H1 (cell line): ENCODE measurements around the gene TOP1. TPM values are rescaled to one million over a fixed set of nuclear protein-coding genes. Genes with fewer than 3 reads are reported as not detected.

Source experiments
- CTCF ChIA-PET: fragments of 300-600 bp; sonication (Branson Sonifier 250); formaldehyde crosslinking; loops from one replicate; lab custom pipeline; 2021; ENCODE audit not compliant: partially characterized antibody; lab: Charles Lee
- POLR2A ChIA-PET: fragments of 300-600 bp; sonication (Branson Sonifier 250); formaldehyde crosslinking; loops from one replicate; lab custom pipeline; 2021; ENCODE audit warnings: inconsistent platforms; ENCODE audit not compliant: partially characterized antibody; lab: Charles Lee
- DNase-seq, 2 experiments: peaks; one replicate each; pipeline versions ENCODE4 v3.0.0 to v3.0.0-alpha.2; 2010 to 2022; ENCODE audit warnings: low spot score in 2 of 2, low read depth in 1 of 2, mixed read lengths in 1 of 2
- FAIRE-seq: peaks from 2 replicates; lab custom pipeline; 2011; peaks lifted over from hg19 to GRCh38; lab: Jason Lieb, UNC
- H2AFZ ChIP-seq: 2 replicates; pipeline ENCODE4 v1.8.1; 2012; ENCODE audit warnings: low read length, inconsistent platforms
- H2AK5ac ChIP-seq: 2 replicates; pipeline ENCODE4 v1.6.1; 2013; ENCODE audit warnings: low read depth, low read length
- H2BK120ac ChIP-seq: replicated peaks from 2 replicates; pipeline ENCODE3; 2013; ENCODE audit warnings: low read depth, low read length, inconsistent platforms
- H2BK12ac ChIP-seq: 2 replicates; pipeline ENCODE4 v1.6.1; 2013; ENCODE audit warnings: low read depth, low read length
- H2BK15ac ChIP-seq: 2 replicates; pipeline ENCODE4 v1.6.1; 2013; ENCODE audit warnings: low read length
- H2BK20ac ChIP-seq: 2 replicates; pipeline ENCODE4 v1.6.1; 2013; ENCODE audit warnings: low read length
- H2BK5ac ChIP-seq: 2 replicates; pipeline ENCODE4 v1.6.1; 2013; ENCODE audit warnings: low read depth, low read length
- H3K14ac ChIP-seq: 2 replicates; pipeline ENCODE4 v1.6.1; 2013; ENCODE audit warnings: inconsistent platforms; ENCODE audit not compliant: insufficient read length
- H3K18ac ChIP-seq: 2 replicates; pipeline ENCODE4 v1.6.1; 2013; ENCODE audit warnings: low read length; ENCODE audit errors: extremely low read depth
- H3K23ac ChIP-seq: 2 replicates; pipeline ENCODE4 v1.6.1; 2013; ENCODE audit warnings: inconsistent platforms; ENCODE audit not compliant: insufficient read length
- H3K23me2 ChIP-seq: 2 replicates; pipeline ENCODE4 v1.6.1; 2013; ENCODE audit warnings: low read depth, low read length
- H3K27ac ChIP-seq: 2 replicates; pipeline ENCODE4 v1.6.1; 2011; ENCODE audit warnings: low read depth, low read length, inconsistent platforms
- H3K27me3 ChIP-seq, 4 experiments: replicated peaks in 1 of 4; 1 replicate in 1 of 4; 2 replicates in 3 of 4; pipeline versions ENCODE4 v1.6.1 to v1.8.1; 2011 to 2013; ENCODE audit warnings: low read length in 3 of 4, mild to moderate bottlenecking in 3 of 4, inconsistent platforms in 2 of 4, mixed read lengths in 2 of 4, moderate library complexity in 1 of 4; ENCODE audit not compliant: control insufficient read depth in 3 of 4, insufficient read depth in 3 of 4; ENCODE audit errors: extremely low read depth in 1 of 4
- H3K36me3 ChIP-seq, 4 experiments: 2 replicates each; pipeline versions ENCODE4 v1.6.1 to v1.8.1; 2011 to 2013; ENCODE audit warnings: mild to moderate bottlenecking in 4 of 4, low read length in 3 of 4, moderate library complexity in 2 of 4, control low read depth in 1 of 4, inconsistent platforms in 1 of 4; ENCODE audit not compliant: insufficient read depth in 4 of 4, control insufficient read depth in 2 of 4
- H3K4ac ChIP-seq: replicated peaks from 2 replicates; pipeline ENCODE3; 2013; ENCODE audit warnings: low read length, low read depth, mixed read lengths, inconsistent platforms; ENCODE audit not compliant: insufficient read length
- H3K4me1 ChIP-seq, 4 experiments: replicated peaks in 1 of 4; 1 replicate in 1 of 4; 2 replicates in 3 of 4; pipeline versions ENCODE4 v1.6.1 to v1.8.1; 2011 to 2013; ENCODE audit warnings: low read length in 3 of 4, inconsistent platforms in 2 of 4, mixed read lengths in 1 of 4; ENCODE audit not compliant: insufficient read depth in 4 of 4, control insufficient read depth in 3 of 4
- H3K4me2 ChIP-seq, 2 experiments: 2 replicates each; pipeline versions ENCODE4 v1.6.1 to v1.8.1; 2011 to 2013; ENCODE audit warnings: low read depth in 2 of 2, low read length in 2 of 2, control low read depth in 1 of 2, inconsistent platforms in 1 of 2, mild to moderate bottlenecking in 1 of 2; ENCODE audit not compliant: insufficient read depth in 1 of 2
- H3K4me3 ChIP-seq, 4 experiments: fragments of 200-600, 300-600 bp in 1 of 4; sonication (generic), shearing (Covaris generic), sonication (Bioruptor Twin) in 1 of 4; 2 replicates each; pipeline versions ENCODE4 v1.5.1 to v1.8.1; 2011 to 2016; ENCODE audit warnings: low read length in 4 of 4, low read depth in 3 of 4, control low read depth in 2 of 4, inconsistent platforms in 2 of 4, mild to moderate bottlenecking in 2 of 4, mixed read lengths in 1 of 4, moderate library complexity in 1 of 4; ENCODE audit not compliant: insufficient read depth in 2 of 4; ENCODE audit errors: extremely low read depth in 1 of 4
- H3K56ac ChIP-seq: replicated peaks from 2 replicates; pipeline ENCODE3; 2013; ENCODE audit warnings: low read depth, mild to moderate bottlenecking, mixed read lengths, low read length, inconsistent platforms; ENCODE audit not compliant: insufficient read length
- H3K79me1 ChIP-seq: 2 replicates; pipeline ENCODE4 v1.6.1; 2013; ENCODE audit warnings: low read depth, low read length, control low read depth
- H3K79me2 ChIP-seq, 2 experiments: 2 replicates each; pipeline versions ENCODE4 v1.6.1 to v1.8.1; 2012 to 2013; ENCODE audit warnings: low read length in 2 of 2, mild to moderate bottlenecking in 2 of 2, inconsistent platforms in 1 of 2; ENCODE audit not compliant: insufficient read depth in 2 of 2, control insufficient read depth in 1 of 2
- H3K9ac ChIP-seq, 4 experiments: replicated peaks in 1 of 4; 1 replicate in 1 of 4; 2 replicates in 3 of 4; pipeline versions ENCODE4 v1.6.1 to v1.8.1; 2011 to 2013; ENCODE audit warnings: low read depth in 3 of 4, low read length in 3 of 4, control low read depth in 2 of 4, mild to moderate bottlenecking in 2 of 4, moderate library complexity in 2 of 4, inconsistent platforms in 1 of 4; ENCODE audit errors: extremely low read depth in 1 of 4
- H3K9me3 ChIP-seq, 2 experiments: 2 replicates each; pipeline versions ENCODE4 v1.6.1 to v1.8.1; 2012 to 2013; ENCODE audit warnings: mild to moderate bottlenecking in 2 of 2, moderate library complexity in 2 of 2, control low read depth in 1 of 2, inconsistent platforms in 1 of 2, low read depth in 1 of 2, low read length in 1 of 2, mixed read lengths in 1 of 2; ENCODE audit not compliant: insufficient read depth in 2 of 2
- H4K20me1 ChIP-seq, 2 experiments: replicated peaks in 1 of 2; 2 replicates each; pipeline versions ENCODE3 to v1.8.1; 2011 to 2013; ENCODE audit warnings: inconsistent platforms in 2 of 2, low read length in 2 of 2, mild to moderate bottlenecking in 1 of 2; ENCODE audit not compliant: insufficient read depth in 2 of 2, control insufficient read depth in 1 of 2
- H4K5ac ChIP-seq: 2 replicates; pipeline ENCODE4 v1.6.1; 2013; ENCODE audit warnings: low read length, low read depth, mixed read lengths, inconsistent platforms; ENCODE audit not compliant: insufficient read length
- H4K8ac ChIP-seq: 2 replicates; pipeline ENCODE4 v1.8.0; 2013; ENCODE audit warnings: mild to moderate bottlenecking, moderate library complexity, low read length, inconsistent platforms; ENCODE audit not compliant: insufficient read depth; ENCODE audit errors: extremely low read depth
- H4K91ac ChIP-seq: replicated peaks from 2 replicates; pipeline ENCODE3; 2013; ENCODE audit warnings: low read length, mixed read lengths, inconsistent platforms; ENCODE audit not compliant: insufficient read length
- ATF2 ChIP-seq: IDR thresholded peaks from 2 replicates; pipeline ENCODE4 v1.6.1; 2012; ENCODE audit warnings: low read length, inconsistent platforms
- BCL11A ChIP-seq, 2 experiments: IDR thresholded peaks; one replicate each; pipeline ENCODE4 v1.6.1; 2011; ENCODE audit warnings: low read depth in 2 of 2, low read length in 2 of 2, mild to moderate bottlenecking in 2 of 2
- HDAC6 ChIP-seq: IDR thresholded peaks from one replicate; pipeline ENCODE4 v1.7.1; 2012; ENCODE audit warnings: low read depth, mild to moderate bottlenecking, inconsistent platforms, low read length, moderate library complexity
- NRF1 ChIP-seq: IDR thresholded peaks from 2 replicates; pipeline ENCODE4 v1.6.1; 2011; ENCODE audit warnings: mild to moderate bottlenecking, low read depth, low read length, improper control_type of control experiment
- RAD21 ChIP-seq, 2 experiments: IDR thresholded peaks in 1 of 2; conservative IDR thresholded peaks in 1 of 2; 2 replicates each; pipeline ENCODE4 v1.6.1; 2011; ENCODE audit warnings: low read depth in 2 of 2, low read length in 2 of 2, improper control_type of control experiment in 1 of 2, inconsistent platforms in 1 of 2, mild to moderate bottlenecking in 1 of 2, moderate library complexity in 1 of 2
- RFX5 ChIP-seq: IDR thresholded peaks from 2 replicates; pipeline ENCODE4 v1.6.1; 2011; ENCODE audit warnings: low read depth, low read length, improper control_type of control experiment, borderline replicate concordance
- WGBS, 2 experiments: shearing (Covaris generic) in 1 of 2; methylation state at CpG; one replicate each; pipeline versions ENCODE4 v1.1.6 to v1.1.7; 2013 to 2015; ENCODE audit warnings: low lambda C conversion rate in 2 of 2, mixed read lengths in 2 of 2, inconsistent platforms in 1 of 2, low coverage in 1 of 2, missing lambda C conversion rate in 1 of 2; ENCODE audit not compliant: insufficient replicate concordance in 2 of 2, insufficient coverage in 1 of 2, insufficient read length in 1 of 2; ENCODE audit errors: extremely low coverage in 1 of 2, missing lambda C conversion rate in 1 of 2; 5-methylcytosine and 5-hydroxymethylcytosine counted together
- polyA plus RNA-seq, 7 experiments: library from polyadenylated mRNA; depleted of rRNA in 3 of 7; stranded (reverse) in 5 of 7; unstranded in 2 of 7; fragments of >200 nt in 5 of 7; fragments of 200-250 nt in 2 of 7; gene quantifications; 1 replicate in 5 of 7; 2 replicates in 1 of 7; 4 replicates in 1 of 7; pipeline versions ENCODE4 v1.2.1 to v1.2.3, GENCODE V29; 2011 to 2013; ENCODE audit warnings: missing spikeins in 2 of 7, mixed read lengths in 2 of 7
- total RNA-seq: library from RNA; stranded (reverse); fragmentation: NEBNext Ultra II Directional; extraction: Animal tissue kit (Norgen Biotek cat#: 25700); gene quantifications from 2 replicates; pipeline ENCODE4 v1.2.1, GENCODE V29; 2021
- TF ChIP-seq, protein P1 (sequence below), 3 experiments: IDR thresholded peaks; 1 replicate in 2 of 3; 2 replicates in 1 of 3; pipeline versions ENCODE4 v1.5.1 to v1.6.1; 2011; ENCODE audit warnings: low read length in 3 of 3, mild to moderate bottlenecking in 3 of 3, inconsistent platforms in 2 of 3, low read depth in 1 of 3, moderate library complexity in 1 of 3; ENCODE audit not compliant: insufficient read depth in 1 of 3; ENCODE audit errors: control extremely low read depth in 1 of 3

TOP1 gene
- total and polyA plus RNA-seq, 2 of the 8 experiments (the other 6 are each of a cell fraction or from before 2014, with no cell fraction given) = 7.4 to 108 TPM

DNA sequence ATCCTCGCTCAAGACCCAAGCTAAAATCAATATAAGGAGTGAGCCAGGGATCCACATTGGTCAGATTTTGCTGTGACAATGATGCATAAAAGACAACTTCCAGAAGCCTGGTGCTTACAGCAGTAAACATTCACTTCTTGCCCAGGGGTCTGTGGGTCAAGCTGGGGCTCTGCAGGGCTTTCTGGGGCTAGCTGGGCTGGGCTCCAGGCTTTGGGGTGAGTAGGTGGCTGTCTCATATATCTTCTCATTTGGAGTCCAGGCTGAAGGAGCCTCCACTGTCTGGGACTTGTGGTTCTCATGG is 25.8 kb upstream of the TOP1 start:
- H3K9me3 ChIP-seq = no peaks in the 10 kb centered on the region
- H3K56ac ChIP-seq = no peak overlapping the region
- peaks cover 0 to 8% (median 1%) of the 10 kb centered on the region in 4 experiments; a peak in 3 of 7 replicates for H3K4me1 ChIP-seq
- H2BK120ac ChIP-seq = no peak overlapping the region
- H3K36me3 ChIP-seq = no peaks in the 10 kb centered on the region
- no peak overlapping the region for H3K18ac ChIP-seq
- H2BK20ac ChIP-seq = no peak overlapping the region
- 93% methylated on average over 1 of the region's 1 CpG; no CpG with 5 or more reads in 1 of the 2 experiments for WGBS, 2 experiments
- peak overlapping the region in 1 of 2 experiments; percentile 8; a peak in 1 of 4 replicates for H3K4me2 ChIP-seq
- no peak overlapping the region for H2AK5ac ChIP-seq
- H3K23me2 ChIP-seq = no peaks in the 10 kb centered on the region
- ChIA-PET CTCF (interaction anchor here (1.6 to 1.8 kb wide), 2 partner anchors 12 to 34 kb away, joined by 6 to 7 read pairs; no protein-coding TSS in a partner anchor), POLR2A (no interaction called here)
- H3K4ac ChIP-seq = no peak overlapping the region
- FAIRE-seq (no peak), DNase-seq (no peak)
- H3K79me1 ChIP-seq = no peaks in the 10 kb centered on the region
- 0 out of 2 replicates have a peak overlapping the region, but pooled peaks have one; percentile 17 for H2AFZ ChIP-seq
- no peak overlapping the region for H4K91ac ChIP-seq
- H3K79me2 ChIP-seq = no peaks in the 10 kb centered on the region
- no peak overlapping the region for H3K27ac ChIP-seq
- 0 out of 2 replicates have a peak overlapping the region, but pooled peaks have one; percentile 16 for H2BK5ac ChIP-seq
- H4K20me1 ChIP-seq = no peaks in the 10 kb centered on the region
- TF ChIP-seq BCL11A (IDR thresholded peaks at IDR 0.05; ENCODE audit: low read depth in 2 of 2, low read length in 2 of 2) = no peak
- no peak for TF ChIP-seq ATF2
- no peak for TF ChIP-seq RFX5
- TF ChIP-seq RAD21 (IDR thresholded peaks at IDR 0.05 in 1 of 2, conservative IDR thresholded peaks at IDR 0.05 in 1 of 2; ENCODE audit: low read depth in 2 of 2, low read length in 2 of 2) = no peak
- TF ChIP-seq, protein P1, sequence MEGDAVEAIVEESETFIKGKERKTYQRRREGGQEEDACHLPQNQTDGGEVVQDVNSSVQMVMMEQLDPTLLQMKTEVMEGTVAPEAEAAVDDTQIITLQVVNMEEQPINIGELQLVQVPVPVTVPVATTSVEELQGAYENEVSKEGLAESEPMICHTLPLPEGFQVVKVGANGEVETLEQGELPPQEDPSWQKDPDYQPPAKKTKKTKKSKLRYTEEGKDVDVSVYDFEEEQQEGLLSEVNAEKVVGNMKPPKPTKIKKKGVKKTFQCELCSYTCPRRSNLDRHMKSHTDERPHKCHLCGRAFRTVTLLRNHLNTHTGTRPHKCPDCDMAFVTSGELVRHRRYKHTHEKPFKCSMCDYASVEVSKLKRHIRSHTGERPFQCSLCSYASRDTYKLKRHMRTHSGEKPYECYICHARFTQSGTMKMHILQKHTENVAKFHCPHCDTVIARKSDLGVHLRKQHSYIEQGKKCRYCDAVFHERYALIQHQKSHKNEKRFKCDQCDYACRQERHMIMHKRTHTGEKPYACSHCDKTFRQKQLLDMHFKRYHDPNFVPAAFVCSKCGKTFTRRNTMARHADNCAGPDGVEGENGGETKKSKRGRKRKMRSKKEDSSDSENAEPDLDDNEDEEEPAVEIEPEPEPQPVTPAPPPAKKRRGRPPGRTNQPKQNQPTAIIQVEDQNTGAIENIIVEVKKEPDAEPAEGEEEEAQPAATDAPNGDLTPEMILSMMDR (IDR thresholded peaks at IDR 0.05; ENCODE audit: control extremely low read depth in 1 of 3, insufficient read depth in 1 of 3, low read depth in 1 of 3, low read length in 3 of 3) = no peak
- TF ChIP-seq NRF1 = no peak
- no peak for TF ChIP-seq HDAC6
- H2BK15ac ChIP-seq = no peak overlapping the region
- no peak overlapping the region; the same call in 1 of the 2 replicates for H4K8ac ChIP-seq
- peak overlapping the region; percentile 45; the same call in 1 of the 2 replicates for H2BK12ac ChIP-seq
- H3K27me3 ChIP-seq = no peaks in the 10 kb centered on the region
- no peak overlapping the region for H4K5ac ChIP-seq
- H3K14ac ChIP-seq = no peak overlapping the region
- H3K9ac ChIP-seq = no peak overlapping the region
- no peak overlapping the region for H3K4me3 ChIP-seq
- no peak overlapping the region for H3K23ac ChIP-seq
